DND-41 (cell line): Measurements from ENCODE around the gene TMEM217.
A peak's percentile ranks its signal among the peaks of the same experiment; 100 is the strongest.

Experiments
- ATAC-seq: fragments of 200-7000 bp; cut with Tn5 transposase; 3 replicates; pipeline ENCODE4 v1.9.1; 2021; ENCODE audit warnings: low read depth; ENCODE audit not compliant: insufficient read depth
- DNase-seq: peaks from one replicate; pipeline ENCODE4 v3.0.0-alpha.2; 2020
- H2AFZ ChIP-seq: 2 replicates; pipeline ENCODE4 v1.6.0; 2012; ENCODE audit warnings: low read depth, low read length
- H3K27ac ChIP-seq: 2 replicates; pipeline ENCODE4 v1.5.1; 2012; ENCODE audit warnings: low read length, inconsistent platforms
- H3K27me3 ChIP-seq: fragments of 200-600 bp; sonication (generic); 2 replicates; pipeline ENCODE4 v1.6.0; 2012; ENCODE audit warnings: low read length, mild to moderate bottlenecking, inconsistent platforms; ENCODE audit not compliant: insufficient read depth, poor library complexity
- H3K36me3 ChIP-seq: 2 replicates; pipeline ENCODE4 v1.5.1; 2012; ENCODE audit warnings: low read length, inconsistent platforms; ENCODE audit not compliant: insufficient read depth
- H3K4me1 ChIP-seq: 2 replicates; pipeline ENCODE4 v1.5.1; 2012; ENCODE audit warnings: mild to moderate bottlenecking, low read length; ENCODE audit not compliant: insufficient read depth
- H3K4me2 ChIP-seq: 2 replicates; pipeline ENCODE4 v1.6.0; 2012; ENCODE audit warnings: mild to moderate bottlenecking, moderate library complexity, low read length, inconsistent platforms; ENCODE audit not compliant: insufficient read depth
- H3K4me3 ChIP-seq, 2 experiments: fragments of 200-600 bp in 1 of 2; shearing (Covaris generic) in 1 of 2; 2 replicates each; pipeline ENCODE4 v1.5.1; 2012 to 2016; ENCODE audit warnings: inconsistent platforms in 2 of 2, low read length in 2 of 2, mild to moderate bottlenecking in 2 of 2, low read depth in 1 of 2, moderate library complexity in 1 of 2
- H3K79me2 ChIP-seq: 2 replicates; pipeline ENCODE4 v1.6.0; 2012; ENCODE audit warnings: low read length, inconsistent platforms; ENCODE audit not compliant: insufficient read depth
- H3K9ac ChIP-seq: 2 replicates; pipeline ENCODE4 v1.6.0; 2012; ENCODE audit warnings: low read depth, mild to moderate bottlenecking, inconsistent platforms, low read length, moderate library complexity
- H3K9me3 ChIP-seq: 2 replicates; pipeline ENCODE4 v1.5.1; 2012; ENCODE audit warnings: low read length, moderate library complexity, mild to moderate bottlenecking, inconsistent platforms; ENCODE audit not compliant: insufficient read depth, severe bottlenecking
- H4K20me1 ChIP-seq: 2 replicates; pipeline ENCODE4 v1.6.0; 2012; ENCODE audit warnings: low read length; ENCODE audit not compliant: insufficient read depth
- EZH2 ChIP-seq: IDR thresholded peaks from 3 replicates; pipeline ENCODE4 v1.6.1; 2012; ENCODE audit warnings: borderline replicate concordance, low read depth, mild to moderate bottlenecking, moderate library complexity, low read length, inconsistent platforms; ENCODE audit not compliant: severe bottlenecking
- TF ChIP-seq, protein P1 (sequence below): IDR thresholded peaks from 2 replicates; pipeline ENCODE4 v1.5.1; 2012; ENCODE audit warnings: borderline replicate concordance, low read length, moderate library complexity, mild to moderate bottlenecking; ENCODE audit not compliant: poor library complexity, severe bottlenecking; ENCODE audit errors: extremely low read depth

TMEM217 gene

DNA sequence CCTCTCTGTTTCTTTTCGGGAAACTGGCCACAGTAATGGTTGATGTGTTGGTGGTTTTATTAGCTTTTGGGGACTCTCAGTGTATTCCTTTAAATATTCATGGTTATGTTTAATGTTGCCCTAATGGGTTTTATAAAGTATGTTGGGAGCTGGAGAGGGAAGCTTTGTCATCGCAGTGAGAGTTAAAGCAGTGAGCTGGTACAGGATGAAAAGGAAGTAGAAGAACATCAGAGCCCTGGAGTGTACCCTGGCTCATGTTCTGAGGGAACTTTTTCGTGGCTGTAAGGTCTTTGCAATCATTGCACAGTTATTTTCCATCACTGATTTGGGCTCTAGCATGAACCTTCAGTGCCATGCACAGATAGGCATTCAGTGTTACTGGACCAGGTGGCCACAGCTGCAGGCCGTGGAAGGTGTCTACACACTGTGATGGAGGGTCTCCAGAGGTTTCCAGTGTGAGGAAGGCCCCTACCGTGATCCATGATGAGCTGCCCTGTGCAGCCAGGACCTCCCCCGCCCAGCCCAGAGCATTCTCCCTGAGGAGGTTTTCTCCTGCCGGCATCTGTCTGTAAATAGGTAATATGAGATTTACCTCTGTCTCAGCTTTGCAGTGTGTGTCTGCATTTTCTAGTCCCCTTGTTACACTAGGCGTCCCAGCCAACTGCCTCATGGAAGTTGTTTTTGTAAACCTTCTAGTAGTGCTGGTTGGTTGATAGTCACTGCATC lies 22.4 kb upstream of the TMEM217 start:
- Histone ChIP-seq H3K4me1 (peaks cover 87% of the 10 kb centered on the region), H3K9me3 (no peaks in the 10 kb centered on the region), H3K27me3 (no peaks in the 10 kb centered on the region), H3K36me3 (peaks cover 66% of the 10 kb centered on the region), H4K20me1 (no peaks in the 10 kb centered on the region), H3K4me3 (no peak overlapping the region), H3K79me2 (peaks cover 77% of the 10 kb centered on the region), H3K27ac (peak overlapping the region; percentile 93), H3K4me2 (no peak overlapping the region), H2AFZ (no peak overlapping the region), H3K9ac (peak overlapping the region; percentile 13)
- DNase-seq (no peak), ATAC-seq (no peak)
- TF ChIP-seq, protein P1, sequence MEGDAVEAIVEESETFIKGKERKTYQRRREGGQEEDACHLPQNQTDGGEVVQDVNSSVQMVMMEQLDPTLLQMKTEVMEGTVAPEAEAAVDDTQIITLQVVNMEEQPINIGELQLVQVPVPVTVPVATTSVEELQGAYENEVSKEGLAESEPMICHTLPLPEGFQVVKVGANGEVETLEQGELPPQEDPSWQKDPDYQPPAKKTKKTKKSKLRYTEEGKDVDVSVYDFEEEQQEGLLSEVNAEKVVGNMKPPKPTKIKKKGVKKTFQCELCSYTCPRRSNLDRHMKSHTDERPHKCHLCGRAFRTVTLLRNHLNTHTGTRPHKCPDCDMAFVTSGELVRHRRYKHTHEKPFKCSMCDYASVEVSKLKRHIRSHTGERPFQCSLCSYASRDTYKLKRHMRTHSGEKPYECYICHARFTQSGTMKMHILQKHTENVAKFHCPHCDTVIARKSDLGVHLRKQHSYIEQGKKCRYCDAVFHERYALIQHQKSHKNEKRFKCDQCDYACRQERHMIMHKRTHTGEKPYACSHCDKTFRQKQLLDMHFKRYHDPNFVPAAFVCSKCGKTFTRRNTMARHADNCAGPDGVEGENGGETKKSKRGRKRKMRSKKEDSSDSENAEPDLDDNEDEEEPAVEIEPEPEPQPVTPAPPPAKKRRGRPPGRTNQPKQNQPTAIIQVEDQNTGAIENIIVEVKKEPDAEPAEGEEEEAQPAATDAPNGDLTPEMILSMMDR = no peak
- TF ChIP-seq EZH2 = no peak

DNA sequence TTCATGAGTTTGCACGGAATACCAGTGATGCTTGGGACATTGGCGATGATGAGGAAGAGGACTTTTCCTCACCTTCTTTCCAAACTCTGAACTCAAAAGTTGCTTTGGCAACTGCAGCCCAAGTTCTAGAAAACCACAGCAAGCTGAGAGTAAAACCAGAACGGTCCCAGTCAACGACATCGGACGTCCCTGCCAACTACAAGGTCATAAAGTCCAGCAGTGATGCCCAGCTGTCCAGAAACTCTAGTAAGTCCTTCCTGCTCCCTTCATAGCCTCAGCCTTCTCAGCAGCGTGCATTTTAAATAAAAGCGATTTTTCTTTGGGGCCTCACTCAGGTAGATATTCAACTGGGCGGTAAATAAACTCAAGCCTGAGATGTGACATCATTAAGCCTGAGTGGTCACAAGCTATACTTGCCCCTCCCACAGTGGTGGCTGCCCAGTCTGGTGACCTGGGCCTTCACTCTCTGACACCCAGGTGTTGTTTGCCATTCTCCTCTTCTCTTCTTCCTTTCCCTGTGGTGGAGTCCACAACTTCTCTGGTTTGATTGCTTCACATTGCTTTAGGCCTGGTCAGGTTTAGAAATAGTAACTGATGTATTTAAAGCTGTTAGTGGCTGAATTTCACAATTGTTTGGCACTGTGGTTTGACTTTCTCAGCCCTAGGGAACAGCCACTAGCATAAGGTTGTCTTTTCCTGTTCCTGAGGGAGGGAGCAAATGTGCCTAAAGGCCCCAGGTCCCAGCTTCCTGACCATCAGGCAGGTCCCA lies 21.6 kb upstream of the TMEM217 start:
- Histone ChIP-seq H2AFZ (no peak overlapping the region), H3K27ac (peak overlapping the region; percentile 93), H3K4me1 (peaks cover 90% of the 10 kb centered on the region), H3K4me2 (peak overlapping the region; percentile 20; the same call in 1 of the 2 replicates), H4K20me1 (no peaks in the 10 kb centered on the region), H3K79me2 (peaks cover 79% of the 10 kb centered on the region), H3K36me3 (peaks cover 61% of the 10 kb centered on the region), H3K9ac (peak overlapping the region; percentile 13), H3K4me3 (no peak overlapping the region), H3K27me3 (no peaks in the 10 kb centered on the region), H3K9me3 (no peaks in the 10 kb centered on the region)
- no peak for DNase-seq
- no peak for ATAC-seq
- TF ChIP-seq EZH2 = no peak
- TF ChIP-seq, protein P1 = no peak

DNA sequence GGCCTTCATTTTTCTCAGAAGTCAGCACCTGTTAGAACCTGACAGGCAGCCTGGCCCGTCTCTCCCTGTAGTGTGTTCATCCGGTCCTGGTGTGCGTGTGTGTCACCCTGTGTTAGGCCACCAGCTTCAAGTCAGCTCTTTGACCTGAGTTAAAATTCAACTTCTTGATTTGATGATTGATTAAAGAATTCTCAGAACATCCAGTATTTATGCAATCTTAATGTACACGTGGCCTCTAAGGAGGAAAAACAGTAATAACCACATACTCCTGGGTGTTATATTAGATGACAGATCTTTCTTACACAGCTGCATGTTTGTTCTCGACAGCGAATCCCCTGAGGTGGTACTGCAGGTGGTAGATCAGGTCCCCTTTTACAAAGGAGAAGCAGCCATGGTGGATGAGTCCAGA lies 19.1 kb upstream of the TMEM217 start:
- H3K4me2 ChIP-seq = peak overlapping the region; percentile 63
- DNase-seq = peak; percentile 88
- H3K4me1 ChIP-seq = peaks cover 99% of the 10 kb centered on the region
- no peaks in the 10 kb centered on the region for H3K9me3 ChIP-seq
- H3K9ac ChIP-seq = peak overlapping the region; percentile 55
- ATAC-seq = peak; percentile 83
- peak overlapping the region in 1 of 2 experiments; percentile 44; a peak in 2 of 4 replicates for H3K4me3 ChIP-seq
- H3K36me3 ChIP-seq = peaks cover 44% of the 10 kb centered on the region
- H3K79me2 ChIP-seq = peaks cover 82% of the 10 kb centered on the region
- H4K20me1 ChIP-seq = no peaks in the 10 kb centered on the region
- peak overlapping the region; percentile 93 for H3K27ac ChIP-seq
- no peak for TF ChIP-seq EZH2
- TF ChIP-seq, protein P1 = no peak
- H3K27me3 ChIP-seq = no peaks in the 10 kb centered on the region
- H2AFZ ChIP-seq = 0 out of 2 replicates have a peak overlapping the region, but pooled peaks have one; percentile 22
